DND-41 (cell line): Measurements from ENCODE around the gene PRKCD.

Experiments used
- ATAC-seq: fragments of 200-7000 bp; cut with Tn5 transposase; 3 replicates; pipeline ENCODE4 v1.9.1; 2021; ENCODE audit warnings: low read depth; ENCODE audit not compliant: insufficient read depth
- DNase-seq: peaks from one replicate; pipeline ENCODE4 v3.0.0-alpha.2; 2020
- H2AFZ ChIP-seq: 2 replicates; pipeline ENCODE4 v1.6.0; 2012; ENCODE audit warnings: low read depth, low read length
- H3K27ac ChIP-seq: 2 replicates; pipeline ENCODE4 v1.5.1; 2012; ENCODE audit warnings: low read length, inconsistent platforms
- H3K27me3 ChIP-seq: fragments of 200-600 bp; sonication (generic); 2 replicates; pipeline ENCODE4 v1.6.0; 2012; ENCODE audit warnings: low read length, mild to moderate bottlenecking, inconsistent platforms; ENCODE audit not compliant: insufficient read depth, poor library complexity
- H3K36me3 ChIP-seq: 2 replicates; pipeline ENCODE4 v1.5.1; 2012; ENCODE audit warnings: low read length, inconsistent platforms; ENCODE audit not compliant: insufficient read depth
- H3K4me1 ChIP-seq: 2 replicates; pipeline ENCODE4 v1.5.1; 2012; ENCODE audit warnings: mild to moderate bottlenecking, low read length; ENCODE audit not compliant: insufficient read depth
- H3K4me2 ChIP-seq: 2 replicates; pipeline ENCODE4 v1.6.0; 2012; ENCODE audit warnings: mild to moderate bottlenecking, moderate library complexity, low read length, inconsistent platforms; ENCODE audit not compliant: insufficient read depth
- H3K4me3 ChIP-seq, 2 experiments: fragments of 200-600 bp in 1 of 2; shearing (Covaris generic) in 1 of 2; 2 replicates each; pipeline ENCODE4 v1.5.1; 2012 to 2016; ENCODE audit warnings: inconsistent platforms in 2 of 2, low read length in 2 of 2, mild to moderate bottlenecking in 2 of 2, low read depth in 1 of 2, moderate library complexity in 1 of 2
- H3K79me2 ChIP-seq: 2 replicates; pipeline ENCODE4 v1.6.0; 2012; ENCODE audit warnings: low read length, inconsistent platforms; ENCODE audit not compliant: insufficient read depth
- H3K9ac ChIP-seq: 2 replicates; pipeline ENCODE4 v1.6.0; 2012; ENCODE audit warnings: low read depth, mild to moderate bottlenecking, inconsistent platforms, low read length, moderate library complexity
- H3K9me3 ChIP-seq: 2 replicates; pipeline ENCODE4 v1.5.1; 2012; ENCODE audit warnings: low read length, moderate library complexity, mild to moderate bottlenecking, inconsistent platforms; ENCODE audit not compliant: insufficient read depth, severe bottlenecking
- H4K20me1 ChIP-seq: 2 replicates; pipeline ENCODE4 v1.6.0; 2012; ENCODE audit warnings: low read length; ENCODE audit not compliant: insufficient read depth
- EZH2 ChIP-seq: IDR thresholded peaks from 3 replicates; pipeline ENCODE4 v1.6.1; 2012; ENCODE audit warnings: borderline replicate concordance, low read depth, mild to moderate bottlenecking, moderate library complexity, low read length, inconsistent platforms; ENCODE audit not compliant: severe bottlenecking
- TF ChIP-seq, protein P1 (sequence below): IDR thresholded peaks from 2 replicates; pipeline ENCODE4 v1.5.1; 2012; ENCODE audit warnings: borderline replicate concordance, low read length, moderate library complexity, mild to moderate bottlenecking; ENCODE audit not compliant: poor library complexity, severe bottlenecking; ENCODE audit errors: extremely low read depth

Gene PRKCD

GRCh38 chr3:53153980-53154379 lies 7.0 kb upstream of the PRKCD start:
- Histone ChIP-seq H3K27ac (no peak overlapping the region), H3K9me3 (no peaks in the 10 kb centered on the region), H3K36me3 (no peaks in the 10 kb centered on the region), H3K9ac (no peak overlapping the region), H3K4me2 (no peak overlapping the region), H3K27me3 (peaks cover 8% of the 10 kb centered on the region), H2AFZ (no peak overlapping the region), H4K20me1 (no peaks in the 10 kb centered on the region), H3K4me1 (no peaks in the 10 kb centered on the region), H3K4me3 (no peak overlapping the region), H3K79me2 (no peaks in the 10 kb centered on the region)
- TF ChIP-seq, protein P1, sequence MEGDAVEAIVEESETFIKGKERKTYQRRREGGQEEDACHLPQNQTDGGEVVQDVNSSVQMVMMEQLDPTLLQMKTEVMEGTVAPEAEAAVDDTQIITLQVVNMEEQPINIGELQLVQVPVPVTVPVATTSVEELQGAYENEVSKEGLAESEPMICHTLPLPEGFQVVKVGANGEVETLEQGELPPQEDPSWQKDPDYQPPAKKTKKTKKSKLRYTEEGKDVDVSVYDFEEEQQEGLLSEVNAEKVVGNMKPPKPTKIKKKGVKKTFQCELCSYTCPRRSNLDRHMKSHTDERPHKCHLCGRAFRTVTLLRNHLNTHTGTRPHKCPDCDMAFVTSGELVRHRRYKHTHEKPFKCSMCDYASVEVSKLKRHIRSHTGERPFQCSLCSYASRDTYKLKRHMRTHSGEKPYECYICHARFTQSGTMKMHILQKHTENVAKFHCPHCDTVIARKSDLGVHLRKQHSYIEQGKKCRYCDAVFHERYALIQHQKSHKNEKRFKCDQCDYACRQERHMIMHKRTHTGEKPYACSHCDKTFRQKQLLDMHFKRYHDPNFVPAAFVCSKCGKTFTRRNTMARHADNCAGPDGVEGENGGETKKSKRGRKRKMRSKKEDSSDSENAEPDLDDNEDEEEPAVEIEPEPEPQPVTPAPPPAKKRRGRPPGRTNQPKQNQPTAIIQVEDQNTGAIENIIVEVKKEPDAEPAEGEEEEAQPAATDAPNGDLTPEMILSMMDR, result no peak
- TF ChIP-seq EZH2, result no peak
- ATAC-seq, result no peak
- DNase-seq, result no peak

DNA sequence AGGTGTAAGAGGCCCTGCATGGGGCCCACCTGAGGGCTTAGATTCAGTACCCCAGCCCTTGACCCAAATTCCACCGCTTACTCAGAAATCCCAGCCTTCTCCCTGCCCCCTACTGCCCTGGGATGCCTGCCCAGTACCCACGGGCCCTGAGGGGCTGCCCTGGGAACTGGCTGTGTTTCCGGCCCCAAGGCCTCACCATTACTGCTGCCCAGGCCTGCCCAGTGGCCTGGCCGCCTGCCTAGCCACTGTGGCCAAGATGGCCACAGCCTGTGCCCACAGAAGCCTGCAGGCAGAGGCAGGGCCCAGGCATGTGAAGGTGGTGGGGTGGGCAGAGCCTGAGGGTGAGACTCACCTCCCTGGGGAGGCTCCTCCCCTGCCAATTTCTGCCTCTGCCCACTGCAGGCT lies 6.1 kb upstream of the PRKCD start:
- no peaks in the 10 kb centered on the region for H3K4me1 ChIP-seq
- H4K20me1 ChIP-seq, result no peaks in the 10 kb centered on the region
- no peak overlapping the region for H3K9ac ChIP-seq
- no peaks in the 10 kb centered on the region for H3K79me2 ChIP-seq
- no peak overlapping the region for H3K27ac ChIP-seq
- H3K27me3 ChIP-seq, result peaks cover 4% of the 10 kb centered on the region
- TF ChIP-seq, protein P1, result no peak
- TF ChIP-seq EZH2, result no peak
- ATAC-seq (no peak), DNase-seq (no peak)
- H3K9me3 ChIP-seq, result no peaks in the 10 kb centered on the region
- H3K36me3 ChIP-seq, result no peaks in the 10 kb centered on the region
- no peak overlapping the region for H2AFZ ChIP-seq
- no peak overlapping the region for H3K4me2 ChIP-seq
- no peak overlapping the region for H3K4me3 ChIP-seq

DNA sequence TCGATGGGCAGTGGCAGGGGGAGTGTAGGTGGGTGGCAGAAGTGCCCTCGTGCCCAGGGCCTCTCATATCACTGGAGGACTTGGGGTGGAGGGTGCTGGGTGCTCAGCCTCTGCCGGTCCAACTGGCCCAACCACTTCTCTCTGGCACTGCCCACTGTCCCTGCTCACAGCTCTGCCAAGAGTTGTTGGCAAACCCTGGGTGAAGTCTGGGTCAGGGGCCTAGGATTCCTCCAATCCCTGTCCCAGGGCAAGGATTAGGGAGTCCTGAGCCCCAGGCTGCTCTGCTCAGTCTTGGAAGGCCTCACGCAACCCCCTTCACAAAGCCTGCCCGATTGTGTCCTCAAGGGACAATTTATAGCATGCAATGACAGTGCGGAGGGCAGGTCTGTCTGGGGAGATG lies 5.2 kb upstream of the PRKCD start:
- ATAC-seq, result no peak
- Histone ChIP-seq H3K79me2 (no peaks in the 10 kb centered on the region), H3K27ac (no peak overlapping the region), H3K9me3 (no peaks in the 10 kb centered on the region), H3K9ac (no peak overlapping the region), H2AFZ (no peak overlapping the region), H3K27me3 (peaks cover 4% of the 10 kb centered on the region), H3K36me3 (no peaks in the 10 kb centered on the region), H3K4me2 (no peak overlapping the region), H4K20me1 (no peaks in the 10 kb centered on the region), H3K4me1 (no peaks in the 10 kb centered on the region), H3K4me3 (no peak overlapping the region)
- TF ChIP-seq EZH2, result no peak
- no peak for DNase-seq

DNA sequence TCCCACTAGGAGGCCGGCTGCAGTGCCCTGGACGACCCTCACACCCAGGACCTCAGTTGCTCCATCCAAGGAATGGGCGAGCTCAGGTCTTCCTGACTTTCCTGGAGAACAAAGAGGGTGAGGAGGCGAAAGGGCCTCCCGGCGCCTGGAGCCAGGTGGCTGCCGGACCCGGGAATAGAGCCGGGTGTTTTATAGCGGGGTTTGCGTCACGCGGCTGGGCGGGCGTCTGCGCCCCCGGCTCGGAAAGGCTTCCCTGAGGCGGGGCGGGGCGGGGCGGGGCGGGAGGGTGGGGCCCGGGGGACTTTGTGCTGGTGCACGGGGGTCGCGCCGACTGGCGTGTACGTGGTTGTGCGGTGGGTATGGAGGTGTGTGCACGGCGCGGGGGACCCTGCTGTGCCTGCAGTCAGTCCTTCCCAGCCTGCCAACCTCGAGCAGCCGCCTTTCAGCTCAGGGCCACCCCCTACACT lies 4.6 kb upstream of the PRKCD start:
- H3K4me2 ChIP-seq, result no peak overlapping the region
- H3K27me3 ChIP-seq, result peaks cover 4% of the 10 kb centered on the region
- ATAC-seq (no peak), DNase-seq (no peak)
- H3K27ac ChIP-seq, result no peak overlapping the region
- H3K79me2 ChIP-seq, result no peaks in the 10 kb centered on the region
- H3K9ac ChIP-seq, result no peak overlapping the region
- TF ChIP-seq, protein P1, result no peak
- TF ChIP-seq EZH2, result no peak
- no peak overlapping the region for H3K4me3 ChIP-seq
- no peaks in the 10 kb centered on the region for H4K20me1 ChIP-seq
- H3K36me3 ChIP-seq, result no peaks in the 10 kb centered on the region
- no peaks in the 10 kb centered on the region for H3K9me3 ChIP-seq
- H2AFZ ChIP-seq, result no peak overlapping the region
- H3K4me1 ChIP-seq, result no peaks in the 10 kb centered on the region
